ENCODE measurements around the gene GPR84.

Gene GPR84

GRCh38 chr12:54374562-54375258, 10.4 kb upstream of the GPR84 start:
- DNase-seq (ENCODE audit: low read depth in 3 of 3): no peak

- DNase-seq (ENCODE audit: low read depth in 3 of 3): no peak
Observed at GRCh38 chr12:54373649-54374561, 9.6 kb upstream of the GPR84 start.

- no peak for DNase-seq (ENCODE audit: low read depth in 3 of 3)
Observed at GRCh38 chr12:54372113-54372806, 8.0 kb upstream of the GPR84 start.

- DNase-seq (ENCODE audit: low read depth in 3 of 3): no peak
Observed at GRCh38 chr12:54371328-54372112, 7.2 kb upstream of the GPR84 start.

- DNase-seq (ENCODE audit: low read depth in 3 of 3): no peak
Observed at GRCh38 chr12:54370171-54370730, 6.0 kb upstream of the GPR84 start.

- no peak for DNase-seq (ENCODE audit: low read depth in 3 of 3)
Observed at GRCh38 chr12:54369597-54370131, 5.4 kb upstream of the GPR84 start.

GRCh38 chr12:54368709-54369596, 4.7 kb upstream of the GPR84 start:
- DNase-seq (ENCODE audit: low read depth in 3 of 3): peak; percentile 80 to 87 (median 82)

- DNase-seq (ENCODE audit: low read depth in 3 of 3): no peak
Observed at GRCh38 chr12:54368025-54368708, 3.9 kb upstream of the GPR84 start.

GRCh38 chr12:54363618-54364017, 668 bp downstream of the GPR84 start:
- no peak for DNase-seq (ENCODE audit: low read depth in 3 of 3)

- DNase-seq (ENCODE audit: low read depth in 3 of 3): no peak
Observed at GRCh38 chr12:54363047-54363446, 1.2 kb downstream of the GPR84 start.

GRCh38 chr12:54360717-54361456, 3.4 kb downstream of the GPR84 start:
- no peak for DNase-seq (ENCODE audit: low read depth in 3 of 3)

- DNase-seq (ENCODE audit: low read depth in 3 of 3): no peak
Observed at GRCh38 chr12:54359762-54360351, 4.4 kb downstream of the GPR84 start.

- peak; percentile 65 to 89 (median 86) for DNase-seq (ENCODE audit: low read depth in 3 of 3)
Observed at GRCh38 chr12:54358945-54359761, 5.1 kb downstream of the GPR84 start.

- DNase-seq (ENCODE audit: low read depth in 3 of 3): peak in 1 of 3 experiments; percentile 35
Observed at GRCh38 chr12:54358191-54358944, 5.9 kb downstream of the GPR84 start.

GRCh38 chr12:54357506-54358190, 6.6 kb downstream of the GPR84 start:
- no peak for DNase-seq (ENCODE audit: low read depth in 3 of 3)

GRCh38 chr12:54356951-54357356, 7.3 kb downstream of the GPR84 start:
- DNase-seq (ENCODE audit: low read depth in 3 of 3): no peak
